HG03354 (cell line): ENCODE results near the gene SH3GL1.

Source experiments
- ATAC-seq: cut with Tn5 transposase; IDR thresholded peaks from one replicate; pipeline ENCODE4 v1.9.1; 2021; ENCODE audit warnings: mild to moderate bottlenecking; ENCODE audit not compliant: unreplicated experiment, poor library complexity, severe bottlenecking

Gene SH3GL1

GRCh38 chr19:4366666-4367335, 33.5 kb downstream of the SH3GL1 start:
- ATAC-seq: no peak

DNA sequence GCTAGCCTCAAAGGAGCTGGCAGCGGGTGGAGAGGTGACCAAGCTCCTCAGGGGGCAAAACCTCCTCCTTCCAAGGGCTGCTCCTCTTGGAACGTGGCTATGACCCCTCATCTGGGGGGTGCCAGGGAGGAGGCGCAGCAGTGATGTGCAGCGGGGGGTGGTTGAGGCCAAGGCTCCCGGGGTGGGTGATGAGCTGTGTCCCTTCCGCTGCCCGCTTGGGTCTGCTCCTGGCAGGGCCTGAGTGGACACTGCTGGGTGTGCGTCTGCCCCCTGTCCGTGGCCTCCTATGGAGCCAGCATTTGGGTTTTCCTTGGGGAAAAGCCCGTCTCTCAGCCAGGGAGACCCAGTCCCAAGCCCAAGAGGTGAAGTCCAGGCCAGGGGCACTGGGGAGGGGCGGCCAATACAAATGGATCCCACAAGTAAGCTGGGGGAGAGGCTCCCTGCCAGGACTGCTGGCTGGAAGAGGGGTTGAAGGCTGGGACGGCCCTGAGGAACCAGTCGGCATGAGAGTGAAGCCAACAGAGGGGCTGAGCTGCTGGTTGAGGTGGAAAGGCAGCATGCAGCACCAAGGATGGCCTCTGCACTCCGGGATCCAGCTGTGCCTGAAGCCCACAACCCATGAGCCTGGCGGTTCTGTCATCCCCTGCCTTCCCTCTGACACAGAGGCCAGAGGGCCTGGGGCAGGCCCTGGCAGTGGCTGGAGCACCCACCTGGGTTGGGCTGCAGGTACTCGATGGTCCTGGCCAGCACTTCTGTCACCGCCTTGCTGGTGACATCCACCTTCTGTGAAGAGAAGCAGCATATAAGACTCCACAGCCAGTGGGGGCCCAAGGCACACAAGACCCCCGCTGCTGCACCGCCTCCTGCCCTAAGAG, 34.3 kb downstream of the SH3GL1 start:
- ATAC-seq: no peak

DNA sequence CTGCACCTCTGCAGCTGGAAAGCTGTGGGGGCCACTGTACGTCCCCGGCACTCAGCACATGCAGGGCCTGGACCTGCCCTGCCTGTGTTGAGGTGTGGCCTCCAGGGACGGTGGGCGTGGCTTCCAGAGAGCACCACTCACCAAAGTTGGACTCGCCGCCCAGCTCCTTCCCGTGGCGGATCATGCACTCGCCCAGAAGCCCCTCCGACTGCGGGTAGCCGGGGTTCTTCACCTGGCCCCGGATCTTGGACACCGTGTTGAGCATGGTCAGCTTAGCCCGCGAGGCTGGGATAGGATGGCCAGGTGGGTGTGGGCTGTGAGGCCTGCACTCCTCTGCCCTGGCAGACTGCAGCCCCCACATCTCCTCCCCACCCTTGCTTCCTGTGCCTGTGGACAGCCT, 35.0 kb downstream of the SH3GL1 start:
- no peak for ATAC-seq

GRCh38 chr19:4363571-4364304, 36.6 kb downstream of the SH3GL1 start:
- ATAC-seq: no peak

GRCh38 chr19:4362831-4363545, 37.4 kb downstream of the SH3GL1 start:
- ATAC-seq: no peak

GRCh38 chr19:4362101-4362828, 38.1 kb downstream of the SH3GL1 start:
- ATAC-seq: no peak

- no peak for ATAC-seq
These were observed 38.9 kb downstream of the SH3GL1 start for GRCh38 chr19:4361152-4362046.

DNA sequence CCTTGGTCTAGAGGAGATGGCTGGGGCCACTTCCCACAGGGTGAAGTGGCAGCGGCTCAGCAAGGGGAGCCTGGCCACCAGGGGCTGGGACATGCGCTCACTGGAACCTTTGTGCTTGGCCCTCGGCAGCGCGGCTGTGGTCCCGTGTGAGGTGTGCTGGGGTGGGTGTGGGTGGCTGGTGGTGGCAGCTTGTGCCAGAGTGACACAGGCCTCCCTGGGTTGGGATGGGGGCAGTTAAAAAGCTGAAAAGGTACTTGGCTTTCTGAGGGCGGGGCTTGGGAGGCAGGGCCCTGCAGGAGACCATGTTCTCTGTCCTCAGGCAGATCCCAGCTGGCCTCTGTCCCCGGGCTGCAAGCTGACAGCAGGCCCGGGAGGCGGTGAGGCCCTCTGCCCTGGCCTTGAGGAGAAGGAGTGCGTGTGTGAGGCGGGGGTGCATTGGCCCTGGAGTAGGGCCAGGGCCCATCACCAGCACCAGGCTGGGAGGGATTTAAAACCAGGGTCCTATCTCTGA, 39.7 kb downstream of the SH3GL1 start:
- no peak for ATAC-seq

GRCh38 chr19:4360081-4360569, 40.2 kb downstream of the SH3GL1 start:
- no peak for ATAC-seq

GRCh38 chr19:4359627-4360000, 40.7 kb downstream of the SH3GL1 start:
- no peak for ATAC-seq

DNA sequence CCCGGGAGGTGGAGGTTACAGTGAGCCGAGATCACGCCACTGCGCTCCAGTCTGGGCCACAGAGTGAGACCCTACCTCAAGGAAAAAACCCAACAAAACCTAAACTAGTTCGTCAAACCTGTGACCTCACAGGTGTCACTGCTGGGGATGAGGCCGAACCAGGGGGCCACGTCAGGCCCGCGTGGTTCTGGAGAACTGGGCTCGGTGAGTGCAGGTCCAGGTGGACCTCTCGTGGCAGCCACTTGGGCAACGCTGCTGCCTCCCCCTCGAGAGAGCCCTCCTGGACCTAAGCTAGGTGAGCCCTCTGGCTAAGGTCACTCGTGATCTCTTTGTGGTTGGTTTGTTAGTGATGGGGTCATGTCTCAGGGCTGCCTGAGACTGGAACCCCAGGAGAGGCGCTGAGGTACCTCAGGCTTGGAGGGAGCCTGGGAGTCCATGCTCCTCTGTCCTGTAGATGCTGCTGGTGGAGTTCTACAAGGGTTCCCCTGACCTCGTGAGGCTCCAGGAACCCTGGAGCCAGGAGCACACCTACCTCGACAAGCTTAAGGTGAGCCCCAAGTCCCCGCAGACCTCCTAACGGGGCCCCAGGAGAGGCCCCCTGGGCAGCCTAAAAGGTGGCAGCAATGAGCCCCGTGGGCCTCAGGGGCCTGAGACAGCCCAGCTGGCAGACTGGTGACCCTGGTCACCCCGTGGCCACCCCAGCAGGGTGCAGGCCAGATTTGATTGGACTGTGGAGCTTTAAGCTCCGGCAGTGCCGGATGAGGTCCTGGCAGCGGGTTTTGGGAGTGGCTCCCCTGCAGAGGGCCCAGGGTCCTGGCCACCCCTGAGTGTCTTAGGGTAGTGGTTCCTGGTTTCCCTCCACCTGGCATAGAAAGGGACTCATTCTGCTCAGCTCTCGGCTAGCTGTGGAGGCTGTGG, 41.4 kb downstream of the SH3GL1 start:
- no peak for ATAC-seq

- ATAC-seq: no peak
These were observed 42.4 kb downstream of the SH3GL1 start for GRCh38 chr19:4357921-4358326.

DNA sequence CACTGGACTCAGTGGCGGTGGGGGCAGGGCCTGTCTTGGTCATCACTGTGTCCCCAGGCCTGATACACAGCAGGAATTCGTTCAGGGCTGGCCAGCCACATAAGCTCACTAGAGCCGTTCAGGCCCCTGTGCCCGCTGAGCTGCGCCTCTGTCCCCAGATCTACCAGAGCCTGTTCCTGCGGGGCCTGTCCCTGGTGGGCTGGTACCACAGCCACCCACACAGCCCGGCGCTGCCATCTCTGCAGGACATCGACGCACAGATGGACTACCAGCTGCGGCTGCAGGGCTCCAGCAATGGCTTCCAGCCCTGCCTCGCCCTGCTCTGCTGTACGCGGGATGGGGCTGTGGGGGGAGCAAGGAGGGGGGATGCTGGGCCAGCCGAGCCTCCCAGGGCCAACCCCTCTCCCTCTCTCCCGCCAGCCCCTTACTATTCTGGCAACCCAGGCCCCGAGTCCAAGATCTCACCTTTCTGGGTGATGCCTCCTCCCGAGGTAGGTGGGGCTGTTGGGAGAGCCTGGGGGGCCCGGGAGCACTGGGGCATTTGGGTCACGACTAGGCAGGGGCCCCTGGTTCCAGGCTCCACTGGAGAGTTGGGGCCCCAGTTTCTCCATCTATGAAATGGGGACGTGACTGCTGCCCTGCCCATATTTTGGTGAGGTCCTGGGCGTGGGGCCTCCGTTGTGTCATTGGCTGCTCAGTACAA, 43.1 kb downstream of the SH3GL1 start:
- no peak for ATAC-seq

DNA sequence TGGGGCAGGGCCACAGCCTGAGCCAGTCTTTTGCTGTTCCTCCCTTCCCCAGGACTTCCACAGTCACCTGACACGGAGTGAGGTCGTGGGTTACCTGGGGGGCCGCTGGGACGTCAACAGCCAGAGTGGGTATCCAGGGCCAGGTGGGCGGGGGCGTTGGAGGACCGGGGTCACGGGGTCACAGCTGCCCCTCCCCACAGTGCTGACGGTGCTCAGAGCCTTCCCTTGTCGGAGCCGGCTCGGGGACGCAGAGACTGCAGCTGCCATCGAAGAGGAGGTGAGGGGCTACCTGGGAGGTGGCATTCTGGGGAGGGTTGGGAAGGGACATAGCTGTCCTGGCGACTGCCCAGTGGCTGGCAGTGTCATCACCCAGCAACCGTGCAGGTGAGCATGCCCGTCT, 45.5 kb downstream of the SH3GL1 start:
- ATAC-seq: no peak

DNA sequence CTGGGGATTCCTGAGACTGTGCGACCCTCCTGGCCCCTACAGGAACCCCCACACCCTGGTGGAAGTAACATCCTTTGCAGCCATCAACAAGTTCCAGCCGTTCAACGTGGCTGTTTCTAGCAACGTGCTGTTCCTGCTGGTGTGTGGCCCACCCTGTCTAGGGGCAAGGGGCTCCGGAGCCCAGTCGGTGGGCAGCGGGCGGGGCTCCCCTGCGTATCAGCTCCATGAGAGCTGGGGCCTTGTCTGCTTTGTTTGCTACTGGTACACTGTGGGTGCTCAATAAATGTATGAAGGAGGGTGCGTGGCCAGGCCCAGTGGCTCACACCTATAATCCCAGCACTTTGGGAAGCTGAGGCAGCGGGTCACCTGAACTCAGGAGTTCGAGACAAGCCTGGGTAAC, 46.1 kb downstream of the SH3GL1 start:
- no peak for ATAC-seq

DNA sequence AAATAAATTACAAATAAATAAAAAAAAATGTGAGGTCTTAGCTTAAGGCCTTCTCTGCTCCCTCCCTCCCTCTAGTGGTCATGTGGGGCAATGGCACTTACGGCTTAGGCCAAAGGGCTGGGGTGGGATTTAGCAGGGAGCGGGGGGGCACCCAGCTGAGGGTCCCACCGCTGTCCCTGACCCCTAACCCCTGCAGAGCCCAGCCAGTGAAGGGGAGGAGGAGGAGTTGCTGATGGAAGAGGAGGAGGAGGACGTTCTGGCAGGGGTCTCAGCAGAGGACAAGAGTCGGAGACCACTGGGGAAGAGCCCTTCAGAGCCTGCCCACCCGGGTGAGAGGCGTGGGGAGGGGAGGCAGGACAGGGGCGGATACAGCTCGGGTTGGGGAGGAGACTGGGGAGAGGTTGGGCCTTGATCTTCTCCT, 47.6 kb downstream of the SH3GL1 start:
- no peak for ATAC-seq
